ENCODE measurements around the gene FADS2. TPM values are rescaled to one million over a fixed set of nuclear protein-coding genes. Genes with fewer than 3 reads are reported as not detected.

Gene FADS2
- polyA plus RNA-seq, 2 of the 4 experiments (the other 2 are of a cell fraction) = 215 to 391 TPM

GRCh38 chr11:61913699-61914395 is 85.7 kb downstream of the FADS2 start:
- ATAC-seq (no peak), FAIRE-seq (no peak), DNase-seq (ENCODE audit: low read depth in 1 of 2, low spot score in 1 of 2) (no peak)
- Histone ChIP-seq H3K9me3 (no peaks in the 10 kb centered on the region), H3K27ac (no peak overlapping the region), H3K4me1 (peaks cover 10% of the 10 kb centered on the region; the same call in 1 of the 3 replicates), H3K4me2 (no peak overlapping the region), H3K4me3 (no peak overlapping the region)
- TF ChIP-seq ATOH8 (CRISPR knock-in tag; IDR thresholded peaks at IDR 0.05; ENCODE audit: low read depth) = no peak
- POLR2A ChIA-PET = no interaction called here
- CTCF ChIA-PET = interaction anchor here (1.4 to 19.8 kb wide), 7 partner anchors 14 to 194 kb away, joined by 5 to 565 read pairs (median 16); partner anchors contain the start of gene BEST1
- WGBS (ENCODE audit: missing lambda C conversion rate) = 83% methylated on average over 7 of the region's 8 CpGs

- Histone ChIP-seq H3K27ac (no peak overlapping the region), H3K9me3 (no peaks in the 10 kb centered on the region), H3K4me2 (no peak overlapping the region), H3K4me3 (no peak overlapping the region), H3K4me1 (peaks cover 13% of the 10 kb centered on the region)
- TF ChIP-seq HOXB13 (CRISPR knock-in tag; IDR thresholded peaks at IDR 0.05; ENCODE audit: low read depth) (no peak), BCL3 (IDR thresholded peaks at IDR 0.05) (no peak), CTCF (IDR thresholded peaks at IDR 0.05) (no peak), CHD4 (IDR thresholded peaks at IDR 0.05; ENCODE audit: borderline replicate concordance) (no peak), EP300 (IDR thresholded peaks at IDR 0.05) (no peak), EHF (CRISPR knock-in tag; IDR thresholded peaks at IDR 0.05) (no peak), BHLHE40 (IDR thresholded peaks at IDR 0.05; ENCODE audit: low read depth, low read length) (no peak), NFE2L2 (conservative IDR thresholded peaks at IDR 0.05; ENCODE audit: low read length) (no peak), MAFK (IDR thresholded peaks at IDR 0.05; ENCODE audit: partially characterized antibody) (no peak), EHMT2 (IDR thresholded peaks at IDR 0.05; ENCODE audit: low read depth) (no peak), HMGXB4 (CRISPR knock-in tag; IDR thresholded peaks at IDR 0.05; ENCODE audit: borderline replicate concordance) (no peak), USF2 (IDR thresholded peaks at IDR 0.05) (no peak), TP53 (CRISPR knock-in tag; IDR thresholded peaks at IDR 0.05) (no peak), HOXA7 (CRISPR knock-in tag; IDR thresholded peaks at IDR 0.05) (no peak), CHD2 (IDR thresholded peaks at IDR 0.05; ENCODE audit: low read length, partially characterized antibody) (no peak), HEYL (CRISPR knock-in tag; IDR thresholded peaks at IDR 0.05) (no peak)
- no peak for DNase-seq (ENCODE audit: low read depth in 1 of 2, low spot score in 1 of 2)
- no peak for ATAC-seq
- WGBS (ENCODE audit: missing lambda C conversion rate) = 95% methylated on average over 7 of the region's 7 CpGs
- POLR2A ChIA-PET = no interaction called here
- CTCF ChIA-PET = interaction anchor here (0.6 to 11.5 kb wide), 7 partner anchors 10 to 168 kb away, joined by 3 to 198 read pairs (median 4); no protein-coding TSS in a partner anchor
- no peak for FAIRE-seq
These were observed 86.5 kb downstream of the FADS2 start for GRCh38 chr11:61914471-61915171.

Data from A549 (cell line).